Measurements from ENCODE around the gene KCNAB2.

Gene KCNAB2

GRCh38 chr1:6009120-6010040 lies 36.3 kb upstream of the KCNAB2 start:
- H3K9me2 ChIP-seq (replicated peaks; ENCODE audit: insufficient read depth, low read length): no peaks in the 10 kb centered on the region
- peaks cover 57% of the 10 kb centered on the region for H3K79me2 ChIP-seq (ENCODE audit: low read length)
- H3K36me3 ChIP-seq (replicated peaks; ENCODE audit: insufficient read depth, low read length): no peaks in the 10 kb centered on the region
- H2AFZ ChIP-seq (ENCODE audit: low read length): no peak overlapping the region
- no peak for DNase-seq
- H3K27ac ChIP-seq (ENCODE audit: low read length): no peak overlapping the region
- H3K9ac ChIP-seq (ENCODE audit: low read length): no peak overlapping the region
- H3K4me3 ChIP-seq (ENCODE audit: low read length): no peak overlapping the region
- H3K4me2 ChIP-seq (ENCODE audit: low read depth, low read length): no peak overlapping the region
- TF ChIP-seq CTCF (IDR thresholded peaks at IDR 0.05; ENCODE audit: low read length) (no peak), EZH2 (optimal IDR thresholded peaks at IDR 0.05; ENCODE audit: low read depth, low read length) (no peak), EZH2phosphoT487 (IDR thresholded peaks at IDR 0.05; ENCODE audit: low read length) (no peak)
- no peaks in the 10 kb centered on the region for H3F3A ChIP-seq (ENCODE audit: insufficient read depth, low read length)
- no peaks in the 10 kb centered on the region for H3K9me3 ChIP-seq (replicated peaks; ENCODE audit: insufficient read depth, low read length)
- H3K4me1 ChIP-seq (ENCODE audit: low read length): peaks cover 12% of the 10 kb centered on the region
- H4K20me1 ChIP-seq (ENCODE audit: insufficient read depth, low read length): peaks cover 2% of the 10 kb centered on the region; the same call in 1 of the 2 replicates
- H3K27me3 ChIP-seq (replicated peaks; ENCODE audit: insufficient read depth, low read length): no peaks in the 10 kb centered on the region

- H3K9me3 ChIP-seq (replicated peaks; ENCODE audit: insufficient read depth, low read length): no peaks in the 10 kb centered on the region
- H3K4me3 ChIP-seq (ENCODE audit: low read length): no peak overlapping the region
- DNase-seq: no peak
- no peak overlapping the region for H2AFZ ChIP-seq (ENCODE audit: low read length)
- peaks cover 50% of the 10 kb centered on the region for H3K79me2 ChIP-seq (ENCODE audit: low read length)
- no peak overlapping the region for H3K9ac ChIP-seq (ENCODE audit: low read length)
- TF ChIP-seq EZH2phosphoT487 (IDR thresholded peaks at IDR 0.05; ENCODE audit: low read length) (no peak), EZH2 (optimal IDR thresholded peaks at IDR 0.05; ENCODE audit: low read depth, low read length) (no peak), CTCF (IDR thresholded peaks at IDR 0.05; ENCODE audit: low read length) (no peak)
- H3K9me2 ChIP-seq (replicated peaks; ENCODE audit: insufficient read depth, low read length): no peaks in the 10 kb centered on the region
- H4K20me1 ChIP-seq (ENCODE audit: insufficient read depth, low read length): no peaks in the 10 kb centered on the region
- no peaks in the 10 kb centered on the region for H3K27me3 ChIP-seq (replicated peaks; ENCODE audit: insufficient read depth, low read length)
- H3F3A ChIP-seq (ENCODE audit: insufficient read depth, low read length): no peaks in the 10 kb centered on the region
- peaks cover 12% of the 10 kb centered on the region for H3K4me1 ChIP-seq (ENCODE audit: low read length)
- H3K36me3 ChIP-seq (replicated peaks; ENCODE audit: insufficient read depth, low read length): no peaks in the 10 kb centered on the region
- H3K27ac ChIP-seq (ENCODE audit: low read length): no peak overlapping the region
- H3K4me2 ChIP-seq (ENCODE audit: low read depth, low read length): no peak overlapping the region
These were observed 35.1 kb upstream of the KCNAB2 start for GRCh38 chr1:6010554-6010953.

GRCh38 chr1:6011161-6011945 lies 34.3 kb upstream of the KCNAB2 start:
- DNase-seq: no peak
- no peak overlapping the region for H3K27ac ChIP-seq (ENCODE audit: low read length)
- no peaks in the 10 kb centered on the region for H3K9me2 ChIP-seq (replicated peaks; ENCODE audit: insufficient read depth, low read length)
- TF ChIP-seq EZH2 (optimal IDR thresholded peaks at IDR 0.05; ENCODE audit: low read depth, low read length): no peak
- TF ChIP-seq CTCF (IDR thresholded peaks at IDR 0.05; ENCODE audit: low read length): no peak
- no peak for TF ChIP-seq EZH2phosphoT487 (IDR thresholded peaks at IDR 0.05; ENCODE audit: low read length)
- no peak overlapping the region for H2AFZ ChIP-seq (ENCODE audit: low read length)
- H3K36me3 ChIP-seq (replicated peaks; ENCODE audit: insufficient read depth, low read length): no peaks in the 10 kb centered on the region
- no peak overlapping the region for H3K4me3 ChIP-seq (ENCODE audit: low read length)
- no peak overlapping the region for H3K4me2 ChIP-seq (ENCODE audit: low read depth, low read length)
- H4K20me1 ChIP-seq (ENCODE audit: insufficient read depth, low read length): no peaks in the 10 kb centered on the region
- no peaks in the 10 kb centered on the region for H3K9me3 ChIP-seq (replicated peaks; ENCODE audit: insufficient read depth, low read length)
- peaks cover 12% of the 10 kb centered on the region for H3K4me1 ChIP-seq (ENCODE audit: low read length)
- H3K27me3 ChIP-seq (replicated peaks; ENCODE audit: insufficient read depth, low read length): no peaks in the 10 kb centered on the region
- no peaks in the 10 kb centered on the region for H3F3A ChIP-seq (ENCODE audit: insufficient read depth, low read length)
- peaks cover 54% of the 10 kb centered on the region for H3K79me2 ChIP-seq (ENCODE audit: low read length)
- H3K9ac ChIP-seq (ENCODE audit: low read length): no peak overlapping the region

Data from MM.1S (cell line).